Stimulated activated naive B cell treated with anti-CD40 and anti-IgM and Interleukin-4, amounts not matched to agents 10 μg/mL and 1 μg/mL and 100 μg/mL, for 72 hours (primary cell): ENCODE data around the gene GALNT5.

ENCODE experiments used
- ATAC-seq, 2 donors: fragments of 150-1000 bp; cut with Tn5 transposase; replicated peaks; 2 replicates each; pipeline ENCODE4 v1.10.0; 2021; ENCODE audit warnings: moderate library complexity in 1 of 2
- DNase-seq: peaks from one replicate; pipeline ENCODE4 v3.0.0; 2021
- H3K27ac Mint-ChIP-seq: one replicate; pipeline ENCODE4 v1.8.0; 2022; ENCODE audit warnings: mild to moderate bottlenecking, mixed read lengths
- H3K27me3 Mint-ChIP-seq, 2 donors: one replicate each; pipeline ENCODE4 v1.8.0; 2022; ENCODE audit warnings: mixed read lengths in 2 of 2
- H3K36me3 Mint-ChIP-seq, 2 donors: one replicate each; pipeline ENCODE4 v1.8.0; 2022; ENCODE audit warnings: mixed read lengths in 2 of 2, mild to moderate bottlenecking in 1 of 2
- H3K4me1 Mint-ChIP-seq, 2 donors: one replicate each; pipeline ENCODE4 v1.8.0; 2022; ENCODE audit warnings: mixed read lengths in 2 of 2, mild to moderate bottlenecking in 1 of 2
- H3K4me3 Mint-ChIP-seq, 2 donors: one replicate each; pipeline ENCODE4 v1.8.0; 2022; ENCODE audit warnings: mild to moderate bottlenecking in 2 of 2, mixed read lengths in 2 of 2, moderate library complexity in 1 of 2
- H3K9me3 Mint-ChIP-seq, 2 donors: one replicate each; pipeline ENCODE4 v1.8.0; 2022; ENCODE audit warnings: mixed read lengths in 2 of 2, mild to moderate bottlenecking in 1 of 2

Gene GALNT5

GRCh38 chr2:157290525-157290924 is 33.0 kb downstream of the GALNT5 start:
- DNase-seq: no peak
- Mint-ChIP-seq H3K27me3 (peaks cover 0 to 5% of the 10 kb centered on the region in 2 donors), H3K27ac (no peak overlapping the region), H3K4me3 (no peak overlapping the region), H3K36me3 (no peaks in the 10 kb centered on the region), H3K9me3 (no peaks in the 10 kb centered on the region), H3K4me1 (no peaks in the 10 kb centered on the region)
- ATAC-seq: no peak

DNA sequence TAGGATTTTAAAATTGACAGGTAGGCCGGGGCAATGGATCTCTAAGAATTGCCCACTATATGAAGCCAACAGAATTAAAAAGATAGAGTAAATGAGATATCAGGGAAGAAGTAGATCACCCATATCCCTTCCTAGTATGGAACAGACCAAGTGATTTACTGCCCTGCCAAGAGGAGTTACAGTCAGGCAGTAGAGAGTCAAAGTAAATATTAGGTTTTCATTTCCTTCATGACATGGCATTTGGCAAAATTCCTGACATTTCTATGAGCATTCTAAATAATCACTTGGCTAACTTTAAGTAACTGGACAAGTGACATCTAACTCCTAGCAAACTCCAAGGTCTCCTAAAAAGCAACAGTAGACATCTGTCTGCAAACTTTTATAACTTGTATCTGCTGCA is 33.5 kb downstream of the GALNT5 start:
- no peak for ATAC-seq

GRCh38 chr2:157292853-157293252 is 35.3 kb downstream of the GALNT5 start:
- no peak for DNase-seq
- Mint-ChIP-seq H3K4me3 (no peak overlapping the region), H3K27me3 (peaks cover 4 to 6% of the 10 kb centered on the region in 2 donors), H3K27ac (no peak overlapping the region), H3K9me3 (no peaks in the 10 kb centered on the region), H3K36me3 (no peaks in the 10 kb centered on the region), H3K4me1 (no peaks in the 10 kb centered on the region)
- ATAC-seq: no peak

More for the DNA sequence above, 33.5 kb downstream of the GALNT5 start:
- Mint-ChIP-seq H3K4me3 (no peak overlapping the region), H3K27ac (no peak overlapping the region), H3K4me1 (no peaks in the 10 kb centered on the region), H3K36me3 (no peaks in the 10 kb centered on the region), H3K9me3 (no peaks in the 10 kb centered on the region), H3K27me3 (peaks cover 0 to 5% of the 10 kb centered on the region in 2 donors)
- DNase-seq: no peak

DNA sequence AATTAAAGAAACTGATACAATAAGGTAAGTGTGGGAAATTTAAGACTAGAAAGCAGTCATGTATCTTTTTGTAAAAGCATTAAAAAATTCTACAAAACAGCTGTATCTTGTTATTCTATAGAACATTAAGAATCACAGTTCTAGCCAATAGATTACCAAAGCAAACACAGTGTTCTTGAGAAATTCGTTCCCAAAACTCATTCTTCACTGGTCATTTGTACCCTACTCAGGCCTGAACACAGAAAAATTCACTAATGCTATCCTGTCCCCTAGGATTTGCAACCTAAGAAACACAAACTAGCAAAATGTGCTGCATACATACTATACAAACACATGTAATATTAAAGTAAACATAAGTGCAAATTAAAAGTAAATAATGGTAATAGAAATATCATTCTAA is 39.0 kb downstream of the GALNT5 start:
- DNase-seq (no peak), ATAC-seq (no peak)
- Mint-ChIP-seq H3K36me3 (no peaks in the 10 kb centered on the region), H3K4me1 (no peaks in the 10 kb centered on the region), H3K4me3 (no peak overlapping the region), H3K27ac (no peak overlapping the region), H3K27me3 (peaks cover 4 to 12% of the 10 kb centered on the region in 2 donors), H3K9me3 (no peaks in the 10 kb centered on the region)

DNA sequence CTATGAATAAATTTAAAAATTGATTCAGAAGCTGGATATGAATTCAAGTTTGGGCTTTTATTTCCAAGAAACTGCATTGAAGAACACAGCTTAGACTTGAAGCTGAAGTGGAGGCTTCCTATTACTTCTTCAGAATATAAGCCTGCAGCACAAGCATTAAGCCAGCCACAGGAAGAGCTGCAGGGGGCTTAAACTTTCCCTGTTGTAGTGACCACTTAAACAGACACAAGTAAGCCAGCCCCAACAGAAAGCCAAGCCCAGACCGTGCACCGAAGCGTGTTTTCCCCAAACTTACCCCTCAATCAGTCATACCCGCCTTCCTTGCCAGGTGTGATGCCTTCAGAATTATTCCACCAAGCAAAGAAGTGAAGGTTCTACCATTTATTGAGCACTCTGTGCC is 39.5 kb downstream of the GALNT5 start:
- no peak for ATAC-seq

DNA sequence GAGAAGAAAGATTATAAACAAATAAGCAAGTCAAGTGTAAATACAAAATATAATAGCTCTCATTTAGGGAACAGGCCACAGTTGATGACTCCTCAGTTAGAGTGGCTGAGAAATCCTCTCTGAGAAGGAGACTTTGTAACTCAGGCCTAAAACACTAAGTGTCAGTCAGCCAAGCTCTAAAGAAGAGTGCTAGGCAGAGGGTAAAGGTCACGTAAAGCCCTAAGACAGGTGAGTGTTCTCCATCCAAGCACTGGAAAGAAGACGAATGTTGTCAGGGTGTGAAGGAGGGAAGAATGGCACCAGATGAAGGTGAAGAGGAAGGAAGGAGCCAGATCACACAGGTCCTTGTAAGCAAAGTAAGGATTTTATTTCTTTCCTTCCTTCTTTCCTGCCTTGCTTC is 43.8 kb downstream of the GALNT5 start:
- H3K9me3 Mint-ChIP-seq: no peaks in the 10 kb centered on the region
- no peaks in the 10 kb centered on the region for H3K36me3 Mint-ChIP-seq
- no peak overlapping the region for H3K27ac Mint-ChIP-seq
- no peak for ATAC-seq
- H3K27me3 Mint-ChIP-seq: peaks cover 9 to 12% of the 10 kb centered on the region in 2 donors
- no peak overlapping the region for H3K4me3 Mint-ChIP-seq
- H3K4me1 Mint-ChIP-seq: no peaks in the 10 kb centered on the region
- no peak for DNase-seq

More for the DNA sequence above, 39.5 kb downstream of the GALNT5 start:
- Mint-ChIP-seq H3K27ac (no peak overlapping the region), H3K27me3 (peaks cover 4 to 12% of the 10 kb centered on the region in 2 donors), H3K4me3 (no peak overlapping the region), H3K9me3 (no peaks in the 10 kb centered on the region), H3K36me3 (no peaks in the 10 kb centered on the region), H3K4me1 (no peaks in the 10 kb centered on the region)
- no peak for DNase-seq

GRCh38 chr2:157302492-157303099 is 45.1 kb downstream of the GALNT5 start:
- peaks cover 5 to 7% of the 10 kb centered on the region in 2 donors for H3K27me3 Mint-ChIP-seq
- no peaks in the 10 kb centered on the region for H3K9me3 Mint-ChIP-seq
- DNase-seq: no peak
- ATAC-seq: peak; percentile 68 to 71
- H3K4me3 Mint-ChIP-seq: no peak overlapping the region
- peaks cover 2 to 11% of the 10 kb centered on the region in 2 donors for H3K4me1 Mint-ChIP-seq
- no peak overlapping the region for H3K27ac Mint-ChIP-seq
- no peaks in the 10 kb centered on the region for H3K36me3 Mint-ChIP-seq

GRCh38 chr2:157303612-157304011 is 46.1 kb downstream of the GALNT5 start:
- no peak for ATAC-seq
- Mint-ChIP-seq H3K27ac (no peak overlapping the region), H3K4me3 (no peak overlapping the region), H3K9me3 (no peaks in the 10 kb centered on the region), H3K36me3 (no peaks in the 10 kb centered on the region), H3K4me1 (peaks cover 2 to 11% of the 10 kb centered on the region in 2 donors), H3K27me3 (peaks cover 1 to 5% of the 10 kb centered on the region in 2 donors)
- DNase-seq: no peak

GRCh38 chr2:157304811-157305722 is 47.6 kb downstream of the GALNT5 start:
- ATAC-seq (no peak), DNase-seq (no peak)
- Mint-ChIP-seq H3K4me3 (no peak overlapping the region), H3K27me3 (peaks cover 0 to 5% of the 10 kb centered on the region in 2 donors), H3K9me3 (no peaks in the 10 kb centered on the region), H3K4me1 (peaks cover 2 to 11% of the 10 kb centered on the region in 2 donors), H3K36me3 (no peaks in the 10 kb centered on the region), H3K27ac (no peak overlapping the region)

DNA sequence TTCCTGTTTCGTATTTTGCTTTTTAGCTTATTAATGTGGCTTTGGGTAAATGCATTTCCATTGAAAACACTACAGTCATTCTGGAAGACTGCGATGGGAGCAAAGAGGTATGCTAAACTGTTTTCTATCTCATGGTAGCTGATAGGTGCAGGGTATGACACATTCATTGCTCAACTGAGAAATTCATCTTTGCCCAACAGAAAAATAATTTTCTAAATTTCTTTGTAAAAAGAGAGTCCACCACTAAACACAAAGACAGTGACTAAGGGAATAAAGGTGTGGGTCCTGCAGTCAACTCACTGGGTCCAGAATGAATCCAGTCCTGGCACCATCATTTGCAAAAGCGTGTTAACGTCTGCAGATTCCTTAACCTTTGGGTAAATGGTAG is 48.2 kb downstream of the GALNT5 start:
- Mint-ChIP-seq H3K9me3 (no peaks in the 10 kb centered on the region), H3K4me1 (peaks cover 2 to 11% of the 10 kb centered on the region in 2 donors)
- DNase-seq: no peak

GRCh38 chr2:157307021-157307420 is 49.5 kb downstream of the GALNT5 start:
- Mint-ChIP-seq H3K9me3 (no peaks in the 10 kb centered on the region), H3K4me1 (peaks cover 2 to 11% of the 10 kb centered on the region in 2 donors), H3K27ac (no peak overlapping the region), H3K27me3 (peaks cover 0 to 5% of the 10 kb centered on the region in 2 donors), H3K4me3 (no peak overlapping the region), H3K36me3 (no peaks in the 10 kb centered on the region)
- ATAC-seq: peak; percentile 38 to 60
- DNase-seq: no peak

More for the DNA sequence above, 48.2 kb downstream of the GALNT5 start:
- H3K27ac Mint-ChIP-seq: no peak overlapping the region
- H3K27me3 Mint-ChIP-seq: peaks cover 0 to 5% of the 10 kb centered on the region in 2 donors
- H3K36me3 Mint-ChIP-seq: no peaks in the 10 kb centered on the region
- no peak for ATAC-seq
- no peak overlapping the region for H3K4me3 Mint-ChIP-seq

- DNase-seq (no peak), ATAC-seq (no peak)
- H3K27ac Mint-ChIP-seq: no peak overlapping the region
- no peaks in the 10 kb centered on the region for H3K27me3 Mint-ChIP-seq
- no peak overlapping the region for H3K4me3 Mint-ChIP-seq
- peaks cover 2 to 11% of the 10 kb centered on the region in 2 donors for H3K4me1 Mint-ChIP-seq
- no peaks in the 10 kb centered on the region for H3K36me3 Mint-ChIP-seq
- no peaks in the 10 kb centered on the region for H3K9me3 Mint-ChIP-seq
Measured at GRCh38 chr2:157309878-157310277, 52.4 kb downstream of the GALNT5 start.

DNA sequence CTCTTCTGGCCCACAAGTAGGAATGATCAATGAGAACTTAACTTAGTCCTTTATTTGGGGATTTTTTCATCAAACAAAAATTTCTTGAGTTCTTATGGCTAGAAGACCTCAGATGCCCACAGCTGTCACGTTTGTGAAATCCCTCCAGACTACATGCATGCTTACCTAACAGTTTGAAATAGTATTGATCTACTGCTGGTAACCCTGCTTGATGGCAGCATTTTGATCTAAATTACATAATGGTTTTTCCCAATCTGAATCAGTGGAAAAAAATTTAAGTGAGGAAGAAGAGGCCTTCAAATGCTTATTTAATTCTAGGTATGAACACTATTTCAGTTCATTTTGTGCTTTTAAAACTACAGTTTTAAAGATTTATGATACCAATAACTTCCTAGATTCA is 54.2 kb downstream of the GALNT5 start:
- Mint-ChIP-seq H3K36me3 (no peaks in the 10 kb centered on the region), H3K4me3 (no peak overlapping the region), H3K27ac (no peak overlapping the region), H3K27me3 (no peaks in the 10 kb centered on the region), H3K9me3 (no peaks in the 10 kb centered on the region), H3K4me1 (peaks cover under 1 to 7% of the 10 kb centered on the region in 2 donors)
- no peak for ATAC-seq
- DNase-seq: no peak

GRCh38 chr2:157312866-157313486 is 55.5 kb downstream of the GALNT5 start:
- no peak for DNase-seq
- no peak overlapping the region for H3K27ac Mint-ChIP-seq

More at GRCh38 chr2:157312866-157313486, 55.5 kb downstream of the GALNT5 start:
- H3K4me3 Mint-ChIP-seq: no peak overlapping the region
- H3K27me3 Mint-ChIP-seq: no peaks in the 10 kb centered on the region
- H3K9me3 Mint-ChIP-seq: no peaks in the 10 kb centered on the region
- no peaks in the 10 kb centered on the region for H3K4me1 Mint-ChIP-seq
- H3K36me3 Mint-ChIP-seq: no peaks in the 10 kb centered on the region
- ATAC-seq: no peak
